GM12892 (cell line): Measurements from ENCODE around the gene GABRB2.

ENCODE experiments used
- POLR2A ChIP-seq: IDR thresholded peaks from 2 replicates; pipeline ENCODE4 v1.6.1; 2011; ENCODE audit warnings: low read depth, low read length, control low read depth
- POLR2AphosphoS5 ChIP-seq: IDR thresholded peaks from 2 replicates; pipeline ENCODE4 v1.6.1; 2011; ENCODE audit warnings: low read depth, low read length, control low read depth
- TAF1 ChIP-seq: IDR thresholded peaks from 2 replicates; pipeline ENCODE4 v1.6.1; 2011; ENCODE audit warnings: low read depth, mild to moderate bottlenecking, control low read depth, low read length, borderline replicate concordance

- no peak for TF ChIP-seq POLR2AphosphoS5
- TF ChIP-seq POLR2A: no peak
- no peak for TF ChIP-seq TAF1
These were observed 15.8 kb downstream of the GABRB2 start for GRCh38 chr5:161530700-161531099.
